Neural cell (in vitro differentiated cells): ENCODE measurements around the gene SLC26A3. TPM values are rescaled to one million over a fixed set of nuclear protein-coding genes. Genes with fewer than 3 reads are reported as not detected.

ENCODE experiments used
- H2AFZ ChIP-seq: fragments of 200-600, 300-800 bp; sonication (generic), shearing (Covaris generic); 2 replicates; pipeline ENCODE4 v1.6.0; 2014; ENCODE audit warnings: low read depth, mild to moderate bottlenecking, antibody characterized with exemption, low read length, moderate library complexity
- H3F3A ChIP-seq: fragments of 200-600 bp; shearing (Covaris generic); 2 replicates; pipeline ENCODE4 v1.6.1; 2016; ENCODE audit warnings: mild to moderate bottlenecking, moderate library complexity, mixed read lengths, antibody characterized with exemption, low read length; ENCODE audit not compliant: insufficient read depth, poor library complexity, severe bottlenecking
- H3K27ac ChIP-seq: fragments of 200-600, 300-800 bp; sonication (generic), shearing (Covaris generic); 2 replicates; pipeline ENCODE4 v1.5.1; 2014; ENCODE audit warnings: mild to moderate bottlenecking, low read length, moderate library complexity
- H3K27me3 ChIP-seq: fragments of 300-800, 200-600 bp; sonication (generic), shearing (Covaris generic); 2 replicates; pipeline ENCODE4 v1.6.0; 2014; ENCODE audit warnings: mild to moderate bottlenecking, low read depth, low read length, moderate library complexity; ENCODE audit not compliant: insufficient read depth
- H3K36me3 ChIP-seq: fragments of 300-800, 200-600 bp; sonication (generic), shearing (Covaris generic); 2 replicates; pipeline ENCODE4 v1.5.1; 2014; ENCODE audit warnings: mild to moderate bottlenecking, antibody characterized with exemption, low read length, moderate library complexity; ENCODE audit not compliant: insufficient read depth
- H3K4me2 ChIP-seq: fragments of 300-800, 200-600 bp; sonication (generic), shearing (Covaris generic); 2 replicates; pipeline ENCODE4 v1.6.0; 2014; ENCODE audit warnings: mild to moderate bottlenecking, low read length
- H3K4me3 ChIP-seq: fragments of 300-800, 200-600 bp; sonication (generic), shearing (Covaris generic); 2 replicates; pipeline ENCODE4 v1.5.1; 2014; ENCODE audit warnings: mild to moderate bottlenecking, low read length, moderate library complexity
- H3K79me2 ChIP-seq: fragments of 200-600 bp; shearing (Covaris generic); replicated peaks from 2 replicates; pipeline ENCODE4 v1.6.0; 2014; ENCODE audit warnings: mild to moderate bottlenecking, low read length, moderate library complexity; ENCODE audit not compliant: insufficient read depth
- H3K9ac ChIP-seq: fragments of 300-800, 200-600 bp; sonication (generic), shearing (Covaris generic); 2 replicates; pipeline ENCODE4 v1.6.1; 2016; ENCODE audit warnings: mild to moderate bottlenecking, low read length, mixed read lengths
- H3K9me2 ChIP-seq: fragments of 200-600 bp; shearing (Covaris generic); 2 replicates; pipeline ENCODE4 v1.6.1; 2016; ENCODE audit warnings: mild to moderate bottlenecking, low read length, mixed read lengths; ENCODE audit not compliant: insufficient read depth
- H3K9me3 ChIP-seq: fragments of 200-600, 300-800 bp; sonication (generic), shearing (Covaris generic); 2 replicates; pipeline ENCODE4 v1.6.1; 2016; ENCODE audit warnings: mild to moderate bottlenecking, mixed run types, low read length, moderate library complexity, mixed read lengths
- H4K20me1 ChIP-seq: fragments of 200-600 bp; shearing (Covaris generic); 2 replicates; pipeline ENCODE4 v1.6.1; 2016; ENCODE audit warnings: mild to moderate bottlenecking, mixed run types; ENCODE audit not compliant: insufficient read depth
- CTCF ChIP-seq: fragments of 450-650 bp; IDR thresholded peaks from 2 replicates; pipeline ENCODE4 v1.5.1; 2014; ENCODE audit warnings: antibody characterized with exemption, mild to moderate bottlenecking, moderate library complexity; ENCODE audit not compliant: poor library complexity, severe bottlenecking
- EP300 ChIP-seq: fragments of 450-650 bp; conservative IDR thresholded peaks from 2 replicates; pipeline ENCODE4 v1.6.1; 2014; ENCODE audit warnings: antibody characterized with exemption, mild to moderate bottlenecking, moderate library complexity; ENCODE audit not compliant: poor library complexity, severe bottlenecking
- EZH2 ChIP-seq: fragments of 200-600, 300-800 bp; shearing (Covaris generic), sonication (generic); IDR thresholded peaks from 2 replicates; pipeline ENCODE4 v1.6.1; 2014; ENCODE audit warnings: antibody characterized with exemption, low read length, borderline replicate concordance, mild to moderate bottlenecking; ENCODE audit not compliant: insufficient read depth, poor library complexity, severe bottlenecking
- MXI1 ChIP-seq: fragments of 450-650 bp; conservative IDR thresholded peaks from 2 replicates; pipeline ENCODE4 v1.6.1; 2014; ENCODE audit warnings: antibody characterized with exemption, mild to moderate bottlenecking; ENCODE audit not compliant: poor library complexity, severe bottlenecking
- POLR2AphosphoS5 ChIP-seq: IDR thresholded peaks from 2 replicates; pipeline ENCODE4 v1.6.1; 2012
- RAD21 ChIP-seq: fragments of 450-650 bp; conservative IDR thresholded peaks from 2 replicates; pipeline ENCODE4 v1.6.1; 2014; ENCODE audit warnings: antibody characterized with exemption, mild to moderate bottlenecking, moderate library complexity
- REST ChIP-seq: IDR thresholded peaks from 2 replicates; pipeline ENCODE4 v1.6.1; 2012; ENCODE audit warnings: borderline replicate concordance
- SMC3 ChIP-seq: fragments of 450-650 bp; conservative IDR thresholded peaks from 2 replicates; pipeline ENCODE4 v1.6.1; 2014; ENCODE audit warnings: antibody characterized with exemption, mild to moderate bottlenecking, moderate library complexity; ENCODE audit not compliant: poor library complexity
- TAF1 ChIP-seq: IDR thresholded peaks from 2 replicates; pipeline ENCODE4 v1.6.1; 2012; ENCODE audit warnings: low read depth
- polyA plus RNA-seq: library from polyadenylated mRNA; depleted of rRNA; stranded (reverse); fragments of >200 nt; gene quantifications from 2 replicates; pipeline ENCODE4 v1.2.3, GENCODE V29; 2014

Gene SLC26A3
- polyA plus RNA-seq, 1 donor from 2014 or later = not detected

GRCh38 chr7:107843184-107843583 lies 40.2 kb upstream of the SLC26A3 start:
- no peaks in the 10 kb centered on the region for H3K9me2 ChIP-seq
- H3F3A ChIP-seq = no peaks in the 10 kb centered on the region
- no peak overlapping the region for H3K4me3 ChIP-seq
- TF ChIP-seq EZH2 (no peak), POLR2AphosphoS5 (no peak), SMC3 (no peak), REST (no peak), MXI1 (no peak), TAF1 (no peak), CTCF (no peak), EP300 (no peak), RAD21 (no peak)
- H3K9me3 ChIP-seq = no peaks in the 10 kb centered on the region
- H3K9ac ChIP-seq = no peak overlapping the region
- no peaks in the 10 kb centered on the region for H3K27me3 ChIP-seq
- no peaks in the 10 kb centered on the region for H4K20me1 ChIP-seq
- no peaks in the 10 kb centered on the region for H3K79me2 ChIP-seq
- no peaks in the 10 kb centered on the region for H3K36me3 ChIP-seq
- H3K4me2 ChIP-seq = no peak overlapping the region
- H3K27ac ChIP-seq = no peak overlapping the region
- no peak overlapping the region for H2AFZ ChIP-seq

GRCh38 chr7:107842213-107842612 lies 39.2 kb upstream of the SLC26A3 start:
- no peaks in the 10 kb centered on the region for H3K9me3 ChIP-seq
- no peak overlapping the region for H3K4me2 ChIP-seq
- no peak overlapping the region for H2AFZ ChIP-seq
- no peak for TF ChIP-seq EP300
- TF ChIP-seq TAF1 = no peak
- TF ChIP-seq SMC3 = no peak
- no peak for TF ChIP-seq CTCF
- no peak for TF ChIP-seq POLR2AphosphoS5
- TF ChIP-seq RAD21 = no peak
- no peak for TF ChIP-seq REST
- TF ChIP-seq MXI1 = no peak
- TF ChIP-seq EZH2 = no peak
- no peaks in the 10 kb centered on the region for H3K9me2 ChIP-seq
- H3K79me2 ChIP-seq = no peaks in the 10 kb centered on the region
- H4K20me1 ChIP-seq = no peaks in the 10 kb centered on the region
- no peak overlapping the region for H3K4me3 ChIP-seq
- H3K36me3 ChIP-seq = no peaks in the 10 kb centered on the region
- no peaks in the 10 kb centered on the region for H3K27me3 ChIP-seq
- H3K27ac ChIP-seq = no peak overlapping the region
- no peak overlapping the region for H3K9ac ChIP-seq
- no peaks in the 10 kb centered on the region for H3F3A ChIP-seq
